H1 (cell line): ENCODE measurements around the gene GADL1. TPM values are rescaled to one million over a fixed set of nuclear protein-coding genes. Genes with fewer than 3 reads are reported as not detected.

Experiments
- CTCF ChIA-PET: fragments of 300-600 bp; sonication (Branson Sonifier 250); formaldehyde crosslinking; loops from one replicate; lab custom pipeline; 2021; ENCODE audit not compliant: partially characterized antibody; lab: Charles Lee
- POLR2A ChIA-PET: fragments of 300-600 bp; sonication (Branson Sonifier 250); formaldehyde crosslinking; loops from one replicate; lab custom pipeline; 2021; ENCODE audit warnings: inconsistent platforms; ENCODE audit not compliant: partially characterized antibody; lab: Charles Lee
- DNase-seq, 2 experiments: peaks; one replicate each; pipeline versions ENCODE4 v3.0.0 to v3.0.0-alpha.2; 2010 to 2022; ENCODE audit warnings: low spot score in 2 of 2, low read depth in 1 of 2, mixed read lengths in 1 of 2
- FAIRE-seq: peaks from 2 replicates; lab custom pipeline; 2011; peaks lifted over from hg19 to GRCh38; lab: Jason Lieb, UNC
- H2AFZ ChIP-seq: 2 replicates; pipeline ENCODE4 v1.8.1; 2012; ENCODE audit warnings: low read length, inconsistent platforms
- H2AK5ac ChIP-seq: 2 replicates; pipeline ENCODE4 v1.6.1; 2013; ENCODE audit warnings: low read depth, low read length
- H2BK120ac ChIP-seq: replicated peaks from 2 replicates; pipeline ENCODE3; 2013; ENCODE audit warnings: low read depth, low read length, inconsistent platforms
- H2BK12ac ChIP-seq: 2 replicates; pipeline ENCODE4 v1.6.1; 2013; ENCODE audit warnings: low read depth, low read length
- H2BK15ac ChIP-seq: 2 replicates; pipeline ENCODE4 v1.6.1; 2013; ENCODE audit warnings: low read length
- H2BK20ac ChIP-seq: 2 replicates; pipeline ENCODE4 v1.6.1; 2013; ENCODE audit warnings: low read length
- H2BK5ac ChIP-seq: 2 replicates; pipeline ENCODE4 v1.6.1; 2013; ENCODE audit warnings: low read depth, low read length
- H3K14ac ChIP-seq: 2 replicates; pipeline ENCODE4 v1.6.1; 2013; ENCODE audit warnings: inconsistent platforms; ENCODE audit not compliant: insufficient read length
- H3K18ac ChIP-seq: 2 replicates; pipeline ENCODE4 v1.6.1; 2013; ENCODE audit warnings: low read length; ENCODE audit errors: extremely low read depth
- H3K23ac ChIP-seq: 2 replicates; pipeline ENCODE4 v1.6.1; 2013; ENCODE audit warnings: inconsistent platforms; ENCODE audit not compliant: insufficient read length
- H3K23me2 ChIP-seq: 2 replicates; pipeline ENCODE4 v1.6.1; 2013; ENCODE audit warnings: low read depth, low read length
- H3K27ac ChIP-seq: 2 replicates; pipeline ENCODE4 v1.6.1; 2011; ENCODE audit warnings: low read depth, low read length, inconsistent platforms
- H3K27me3 ChIP-seq, 4 experiments: replicated peaks in 1 of 4; 1 replicate in 1 of 4; 2 replicates in 3 of 4; pipeline versions ENCODE4 v1.6.1 to v1.8.1; 2011 to 2013; ENCODE audit warnings: low read length in 3 of 4, mild to moderate bottlenecking in 3 of 4, inconsistent platforms in 2 of 4, mixed read lengths in 2 of 4, moderate library complexity in 1 of 4; ENCODE audit not compliant: control insufficient read depth in 3 of 4, insufficient read depth in 3 of 4; ENCODE audit errors: extremely low read depth in 1 of 4
- H3K36me3 ChIP-seq, 4 experiments: 2 replicates each; pipeline versions ENCODE4 v1.6.1 to v1.8.1; 2011 to 2013; ENCODE audit warnings: mild to moderate bottlenecking in 4 of 4, low read length in 3 of 4, moderate library complexity in 2 of 4, control low read depth in 1 of 4, inconsistent platforms in 1 of 4; ENCODE audit not compliant: insufficient read depth in 4 of 4, control insufficient read depth in 2 of 4
- H3K4ac ChIP-seq: replicated peaks from 2 replicates; pipeline ENCODE3; 2013; ENCODE audit warnings: low read length, low read depth, mixed read lengths, inconsistent platforms; ENCODE audit not compliant: insufficient read length
- H3K4me1 ChIP-seq, 4 experiments: replicated peaks in 1 of 4; 1 replicate in 1 of 4; 2 replicates in 3 of 4; pipeline versions ENCODE4 v1.6.1 to v1.8.1; 2011 to 2013; ENCODE audit warnings: low read length in 3 of 4, inconsistent platforms in 2 of 4, mixed read lengths in 1 of 4; ENCODE audit not compliant: insufficient read depth in 4 of 4, control insufficient read depth in 3 of 4
- H3K4me2 ChIP-seq, 2 experiments: 2 replicates each; pipeline versions ENCODE4 v1.6.1 to v1.8.1; 2011 to 2013; ENCODE audit warnings: low read depth in 2 of 2, low read length in 2 of 2, control low read depth in 1 of 2, inconsistent platforms in 1 of 2, mild to moderate bottlenecking in 1 of 2; ENCODE audit not compliant: insufficient read depth in 1 of 2
- H3K4me3 ChIP-seq, 4 experiments: fragments of 200-600, 300-600 bp in 1 of 4; sonication (generic), shearing (Covaris generic), sonication (Bioruptor Twin) in 1 of 4; 2 replicates each; pipeline versions ENCODE4 v1.5.1 to v1.8.1; 2011 to 2016; ENCODE audit warnings: low read length in 4 of 4, low read depth in 3 of 4, control low read depth in 2 of 4, inconsistent platforms in 2 of 4, mild to moderate bottlenecking in 2 of 4, mixed read lengths in 1 of 4, moderate library complexity in 1 of 4; ENCODE audit not compliant: insufficient read depth in 2 of 4; ENCODE audit errors: extremely low read depth in 1 of 4
- H3K56ac ChIP-seq: replicated peaks from 2 replicates; pipeline ENCODE3; 2013; ENCODE audit warnings: low read depth, mild to moderate bottlenecking, mixed read lengths, low read length, inconsistent platforms; ENCODE audit not compliant: insufficient read length
- H3K79me1 ChIP-seq: 2 replicates; pipeline ENCODE4 v1.6.1; 2013; ENCODE audit warnings: low read depth, low read length, control low read depth
- H3K79me2 ChIP-seq, 2 experiments: 2 replicates each; pipeline versions ENCODE4 v1.6.1 to v1.8.1; 2012 to 2013; ENCODE audit warnings: low read length in 2 of 2, mild to moderate bottlenecking in 2 of 2, inconsistent platforms in 1 of 2; ENCODE audit not compliant: insufficient read depth in 2 of 2, control insufficient read depth in 1 of 2
- H3K9ac ChIP-seq, 4 experiments: replicated peaks in 1 of 4; 1 replicate in 1 of 4; 2 replicates in 3 of 4; pipeline versions ENCODE4 v1.6.1 to v1.8.1; 2011 to 2013; ENCODE audit warnings: low read depth in 3 of 4, low read length in 3 of 4, control low read depth in 2 of 4, mild to moderate bottlenecking in 2 of 4, moderate library complexity in 2 of 4, inconsistent platforms in 1 of 4; ENCODE audit errors: extremely low read depth in 1 of 4
- H3K9me3 ChIP-seq, 2 experiments: 2 replicates each; pipeline versions ENCODE4 v1.6.1 to v1.8.1; 2012 to 2013; ENCODE audit warnings: mild to moderate bottlenecking in 2 of 2, moderate library complexity in 2 of 2, control low read depth in 1 of 2, inconsistent platforms in 1 of 2, low read depth in 1 of 2, low read length in 1 of 2, mixed read lengths in 1 of 2; ENCODE audit not compliant: insufficient read depth in 2 of 2
- H4K20me1 ChIP-seq, 2 experiments: replicated peaks in 1 of 2; 2 replicates each; pipeline versions ENCODE3 to v1.8.1; 2011 to 2013; ENCODE audit warnings: inconsistent platforms in 2 of 2, low read length in 2 of 2, mild to moderate bottlenecking in 1 of 2; ENCODE audit not compliant: insufficient read depth in 2 of 2, control insufficient read depth in 1 of 2
- H4K5ac ChIP-seq: 2 replicates; pipeline ENCODE4 v1.6.1; 2013; ENCODE audit warnings: low read length, low read depth, mixed read lengths, inconsistent platforms; ENCODE audit not compliant: insufficient read length
- H4K8ac ChIP-seq: 2 replicates; pipeline ENCODE4 v1.8.0; 2013; ENCODE audit warnings: mild to moderate bottlenecking, moderate library complexity, low read length, inconsistent platforms; ENCODE audit not compliant: insufficient read depth; ENCODE audit errors: extremely low read depth
- H4K91ac ChIP-seq: replicated peaks from 2 replicates; pipeline ENCODE3; 2013; ENCODE audit warnings: low read length, mixed read lengths, inconsistent platforms; ENCODE audit not compliant: insufficient read length
- BCL11A ChIP-seq, 2 experiments: IDR thresholded peaks; one replicate each; pipeline ENCODE4 v1.6.1; 2011; ENCODE audit warnings: low read depth in 2 of 2, low read length in 2 of 2, mild to moderate bottlenecking in 2 of 2
- BRCA1 ChIP-seq: IDR thresholded peaks from 2 replicates; pipeline ENCODE4 v1.6.1; 2012; ENCODE audit warnings: low read depth, low read length, improper control_type of control experiment
- FOSL1 ChIP-seq: IDR thresholded peaks from 2 replicates; pipeline ENCODE4 v1.6.1; 2011; ENCODE audit warnings: mild to moderate bottlenecking, low read depth, low read length, moderate library complexity; ENCODE audit not compliant: insufficient read depth
- NRF1 ChIP-seq: IDR thresholded peaks from 2 replicates; pipeline ENCODE4 v1.6.1; 2011; ENCODE audit warnings: mild to moderate bottlenecking, low read depth, low read length, improper control_type of control experiment
- RXRA ChIP-seq: IDR thresholded peaks from 2 replicates; pipeline ENCODE4 v1.6.1; 2011; ENCODE audit warnings: low read depth, mild to moderate bottlenecking, low read length, moderate library complexity; ENCODE audit not compliant: insufficient read depth
- WGBS, 2 experiments: shearing (Covaris generic) in 1 of 2; methylation state at CpG; one replicate each; pipeline versions ENCODE4 v1.1.6 to v1.1.7; 2013 to 2015; ENCODE audit warnings: low lambda C conversion rate in 2 of 2, mixed read lengths in 2 of 2, inconsistent platforms in 1 of 2, low coverage in 1 of 2, missing lambda C conversion rate in 1 of 2; ENCODE audit not compliant: insufficient replicate concordance in 2 of 2, insufficient coverage in 1 of 2, insufficient read length in 1 of 2; ENCODE audit errors: extremely low coverage in 1 of 2, missing lambda C conversion rate in 1 of 2; 5-methylcytosine and 5-hydroxymethylcytosine counted together
- polyA plus RNA-seq, 7 experiments: library from polyadenylated mRNA; depleted of rRNA in 3 of 7; stranded (reverse) in 5 of 7; unstranded in 2 of 7; fragments of >200 nt in 5 of 7; fragments of 200-250 nt in 2 of 7; gene quantifications; 1 replicate in 5 of 7; 2 replicates in 1 of 7; 4 replicates in 1 of 7; pipeline versions ENCODE4 v1.2.1 to v1.2.3, GENCODE V29; 2011 to 2013; ENCODE audit warnings: missing spikeins in 2 of 7, mixed read lengths in 2 of 7
- total RNA-seq: library from RNA; stranded (reverse); fragmentation: NEBNext Ultra II Directional; extraction: Animal tissue kit (Norgen Biotek cat#: 25700); gene quantifications from 2 replicates; pipeline ENCODE4 v1.2.1, GENCODE V29; 2021

Gene GADL1
- total and polyA plus RNA-seq, 2 of the 8 experiments (the other 6 are each of a cell fraction or from before 2014, with no cell fraction given) = 0.03 to 0.30 TPM

DNA sequence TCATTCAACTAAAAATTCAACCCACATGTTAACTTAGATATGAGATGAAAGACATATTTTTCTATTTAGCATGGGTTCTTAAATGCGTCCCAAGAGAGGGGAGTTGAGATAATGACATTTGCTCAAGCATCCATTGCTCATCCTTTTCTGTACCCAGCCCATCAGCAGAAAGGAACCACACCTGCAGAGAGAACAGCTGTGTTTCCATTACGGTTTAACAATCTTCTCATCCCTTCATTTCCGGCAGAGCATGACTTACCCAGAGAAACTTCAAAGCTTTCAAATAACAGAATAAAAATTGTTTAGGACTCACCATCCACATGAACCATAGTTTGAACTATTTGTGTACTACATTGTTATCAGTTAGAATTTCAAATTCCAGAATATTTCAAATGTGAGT, 174.9 kb downstream of the GADL1 start:
- Histone ChIP-seq H3K9me3 (no peaks in the 10 kb centered on the region), H3K56ac (no peak overlapping the region), H3K36me3 (no peaks in the 10 kb centered on the region), H2BK5ac (no peak overlapping the region), H2BK12ac (no peak overlapping the region), H2BK20ac (no peak overlapping the region), H3K4ac (no peak overlapping the region), H4K91ac (no peak overlapping the region), H4K20me1 (no peaks in the 10 kb centered on the region), H4K5ac (no peak overlapping the region), H3K9ac (no peak overlapping the region), H3K4me1 (no peaks in the 10 kb centered on the region), H3K4me2 (no peak overlapping the region), H2AK5ac (no peak overlapping the region), H4K8ac (no peak overlapping the region), H3K79me1 (no peaks in the 10 kb centered on the region), H3K79me2 (no peaks in the 10 kb centered on the region), H3K18ac (no peak overlapping the region), H2AFZ (no peak overlapping the region), H2BK120ac (no peak overlapping the region), H3K4me3 (no peak overlapping the region), H3K23me2 (no peaks in the 10 kb centered on the region), H3K27me3 (no peaks in the 10 kb centered on the region), H3K27ac (no peak overlapping the region), H3K14ac (no peak overlapping the region), H2BK15ac (no peak overlapping the region), H3K23ac (no peak overlapping the region)
- FAIRE-seq (no peak), DNase-seq (no peak)
- 90% methylated on average over 3 of the region's 3 CpGs; no CpG with 5 or more reads in 1 of the 2 experiments for WGBS, 2 experiments
- TF ChIP-seq BRCA1 (no peak), RXRA (no peak), NRF1 (no peak), FOSL1 (no peak), BCL11A (IDR thresholded peaks at IDR 0.05; ENCODE audit: low read depth in 2 of 2, low read length in 2 of 2) (no peak)
- ChIA-PET POLR2A (no interaction called here), CTCF (no interaction called here)
